Measurements from ENCODE around the gene HTR6.

HTR6 gene

GRCh38 chr1:19664453-19665185, at the start of gene HTR6:
Gene HTR6 (plus strand): TSS chr1:19664875. CDS start chr1:19665754, 879 bp downstream.
- H3K4me2 ChIP-seq (ENCODE audit: low read depth, low read length) = no peak within 1 kb of the TSS

GRCh38 chr1:19615438-19615837, 49.2 kb upstream of the HTR6 start:
- no peak overlapping the region for H3K4me2 ChIP-seq (ENCODE audit: low read depth, low read length)
- H2AFZ ChIP-seq (ENCODE audit: low read length) = no peak overlapping the region
- H3K4me3 ChIP-seq (ENCODE audit: low read length) = no peak overlapping the region
- no peaks in the 10 kb centered on the region for H3K4me1 ChIP-seq (ENCODE audit: low read length)
- H3K27ac ChIP-seq (ENCODE audit: low read length) = no peak overlapping the region
- H3K36me3 ChIP-seq (replicated peaks; ENCODE audit: insufficient read depth, low read length) = no peaks in the 10 kb centered on the region
- 0 out of 2 replicates have a peak, but pooled peaks cover 6% of the 10 kb centered on the region for H4K20me1 ChIP-seq (ENCODE audit: insufficient read depth, low read length)
- no peaks in the 10 kb centered on the region for H3K9me2 ChIP-seq (replicated peaks; ENCODE audit: insufficient read depth, low read length)
- TF ChIP-seq EZH2 (optimal IDR thresholded peaks at IDR 0.05; ENCODE audit: low read depth, low read length) = no peak
- TF ChIP-seq EZH2phosphoT487 (IDR thresholded peaks at IDR 0.05; ENCODE audit: low read length) = no peak
- TF ChIP-seq CTCF (IDR thresholded peaks at IDR 0.05; ENCODE audit: low read length) = no peak
- H3K79me2 ChIP-seq (ENCODE audit: low read length) = peaks cover 54% of the 10 kb centered on the region
- H3K9me3 ChIP-seq (replicated peaks; ENCODE audit: insufficient read depth, low read length) = no peaks in the 10 kb centered on the region
- H3K9ac ChIP-seq (ENCODE audit: low read length) = no peak overlapping the region
- no peaks in the 10 kb centered on the region for H3F3A ChIP-seq (ENCODE audit: insufficient read depth, low read length)
- DNase-seq = no peak
- H3K27me3 ChIP-seq (replicated peaks; ENCODE audit: insufficient read depth, low read length) = no peaks in the 10 kb centered on the region

More at GRCh38 chr1:19664453-19665185, at the start of gene HTR6:
- Histone ChIP-seq H3K79me2 (ENCODE audit: low read length) (no peaks in the 10 kb centered on the region), H3K36me3 (replicated peaks; ENCODE audit: insufficient read depth, low read length) (no peaks in the 10 kb centered on the region), H3K9me3 (replicated peaks; ENCODE audit: insufficient read depth, low read length) (no peaks in the 10 kb centered on the region), H3K9me2 (replicated peaks; ENCODE audit: insufficient read depth, low read length) (no peaks in the 10 kb centered on the region), H3K9ac (ENCODE audit: low read length) (no peak within 1 kb of the TSS), H3K27me3 (replicated peaks; ENCODE audit: insufficient read depth, low read length) (peaks cover 79% of the 10 kb centered on the region), H3F3A (ENCODE audit: insufficient read depth, low read length) (no peaks in the 10 kb centered on the region), H3K4me1 (ENCODE audit: low read length) (no peaks in the 10 kb centered on the region; the same call in 1 of the 2 replicates), H3K27ac (ENCODE audit: low read length) (no peak within 1 kb of the TSS), H4K20me1 (ENCODE audit: insufficient read depth, low read length) (no peaks in the 10 kb centered on the region), H2AFZ (ENCODE audit: low read length) (no peak within 1 kb of the TSS), H3K4me3 (ENCODE audit: low read length) (no peak within 1 kb of the TSS)
- TF ChIP-seq EZH2phosphoT487 (IDR thresholded peaks at IDR 0.05; ENCODE audit: low read length) (no peak), CTCF (IDR thresholded peaks at IDR 0.05; ENCODE audit: low read length) (no peak), EZH2 (optimal IDR thresholded peaks at IDR 0.05; ENCODE audit: low read depth, low read length) (no peak)
- no peak for DNase-seq

GRCh38 chr1:19616489-19616888, 48.2 kb upstream of the HTR6 start:
- H3K36me3 ChIP-seq (replicated peaks; ENCODE audit: insufficient read depth, low read length) = no peaks in the 10 kb centered on the region
- H3K79me2 ChIP-seq (ENCODE audit: low read length) = peaks cover 55% of the 10 kb centered on the region
- H3K27me3 ChIP-seq (replicated peaks; ENCODE audit: insufficient read depth, low read length) = no peaks in the 10 kb centered on the region
- 0 out of 2 replicates have a peak, but pooled peaks cover 6% of the 10 kb centered on the region for H4K20me1 ChIP-seq (ENCODE audit: insufficient read depth, low read length)
- no peak for DNase-seq
- no peak overlapping the region for H3K4me2 ChIP-seq (ENCODE audit: low read depth, low read length)
- no peak overlapping the region for H2AFZ ChIP-seq (ENCODE audit: low read length)
- H3K4me3 ChIP-seq (ENCODE audit: low read length) = no peak overlapping the region
- no peak overlapping the region for H3K27ac ChIP-seq (ENCODE audit: low read length)
- TF ChIP-seq CTCF (IDR thresholded peaks at IDR 0.05; ENCODE audit: low read length) (no peak), EZH2phosphoT487 (IDR thresholded peaks at IDR 0.05; ENCODE audit: low read length) (no peak), EZH2 (optimal IDR thresholded peaks at IDR 0.05; ENCODE audit: low read depth, low read length) (no peak)
- H3K9me3 ChIP-seq (replicated peaks; ENCODE audit: insufficient read depth, low read length) = no peaks in the 10 kb centered on the region
- H3K4me1 ChIP-seq (ENCODE audit: low read length) = no peaks in the 10 kb centered on the region
- no peaks in the 10 kb centered on the region for H3K9me2 ChIP-seq (replicated peaks; ENCODE audit: insufficient read depth, low read length)
- no peaks in the 10 kb centered on the region for H3F3A ChIP-seq (ENCODE audit: insufficient read depth, low read length)
- no peak overlapping the region for H3K9ac ChIP-seq (ENCODE audit: low read length)

All from MM.1S (cell line).